HepG2 (cell line): ENCODE measurements around the gene LANCL3. TPM values are rescaled to one million over a fixed set of nuclear protein-coding genes. Genes with fewer than 3 reads are reported as not detected.

Source experiments
- ATAC-seq: fragments of 200-7000 bp; cut with Tn5 transposase; 3 replicates; pipeline ENCODE4 v1.9.1; 2020; ENCODE audit warnings: mild to moderate bottlenecking, moderate library complexity
- BruUV-seq: library from RNA; stranded (reverse); fragments of 400-500 nt; replicated peaks from 2 replicates; lab custom pipeline; 2021; lab: Mats Ljungman, UMichigan
- CTCF ChIA-PET: fragments of 300-600 bp; formaldehyde crosslinking; extraction: SDS; loops from one replicate; lab custom pipeline; 2021; ENCODE audit warnings: low total read pairs, inconsistent platforms, low intra/inter-chr PET ratio; lab: Yijun Ruan, JAX
- POLR2A ChIA-PET: fragments of 350-600 bp; sonication (Branson Sonifier 250); formaldehyde crosslinking; loops from one replicate; lab custom pipeline; 2020; ENCODE audit warnings: antibody characterized with exemption, inconsistent platforms; lab: Yijun Ruan, JAX
- DNase-seq: peaks from one replicate; pipeline ENCODE4 v3.0.0-alpha.2; 2015; ENCODE audit warnings: low spot score
- FAIRE-seq: peaks from 3 replicates; lab custom pipeline; 2011; peaks lifted over from hg19 to GRCh38; lab: Jason Lieb, UNC
- H2AFZ ChIP-seq: one replicate; pipeline ENCODE4 v1.6.1; 2011; ENCODE audit warnings: low read length, inconsistent platforms
- H3K27ac ChIP-seq: fragments of 300-600 bp; 3 replicates; pipeline ENCODE4 v1.8.0; 2011; ENCODE audit warnings: mixed run types, mild to moderate bottlenecking, mixed read lengths, low read length, inconsistent platforms; ENCODE audit not compliant: insufficient read depth; ENCODE audit errors: extremely low read length
- H3K27me3 ChIP-seq, 2 experiments: fragments of 200-600 bp in 1 of 2; 2 replicates in 1 of 2; 3 replicates in 1 of 2; pipeline versions ENCODE4 v1.6.0 to v1.8.0; 2011; ENCODE audit warnings: low read length in 2 of 2, mild to moderate bottlenecking in 2 of 2, moderate library complexity in 2 of 2, inconsistent platforms in 1 of 2; ENCODE audit not compliant: insufficient read depth in 2 of 2, control insufficient read depth in 1 of 2
- H3K36me3 ChIP-seq, 2 experiments: fragments of 200-600 bp in 1 of 2; replicated peaks in 1 of 2; 2 replicates in 1 of 2; 3 replicates in 1 of 2; pipeline versions ENCODE4 v1.5.1 to v1.8.0; 2011; ENCODE audit warnings: low read length in 2 of 2, inconsistent platforms in 1 of 2; ENCODE audit not compliant: insufficient read depth in 2 of 2, control insufficient read depth in 1 of 2
- H3K4me1 ChIP-seq: 2 replicates; pipeline ENCODE4 v1.5.1; 2012; ENCODE audit warnings: low read length, inconsistent platforms; ENCODE audit not compliant: insufficient read depth
- H3K4me2 ChIP-seq: 2 replicates; pipeline ENCODE4 v1.6.0; 2011; ENCODE audit warnings: low read depth, low read length, inconsistent platforms
- H3K4me3 ChIP-seq, 3 experiments: fragments of 200-600 bp in 1 of 3; sonication (generic), shearing (Covaris generic) in 1 of 3; replicated peaks in 1 of 3; 2 replicates each; pipeline ENCODE4 v1.5.1; 2011 to 2016; ENCODE audit warnings: low read length in 3 of 3, inconsistent platforms in 2 of 3, low read depth in 2 of 3, mild to moderate bottlenecking in 2 of 3, control low read depth in 1 of 3, mixed read lengths in 1 of 3; ENCODE audit not compliant: insufficient read depth in 1 of 3
- H3K79me2 ChIP-seq: one replicate; pipeline ENCODE4 v1.6.1; 2011; ENCODE audit warnings: low read length, inconsistent platforms; ENCODE audit not compliant: insufficient read depth
- H3K9ac ChIP-seq: 2 replicates; pipeline ENCODE4 v1.6.0; 2011; ENCODE audit warnings: mild to moderate bottlenecking, low read depth, low read length, inconsistent platforms; ENCODE audit not compliant: insufficient read depth
- H3K9me3 ChIP-seq: 2 replicates; pipeline ENCODE4 v1.5.1; 2012; ENCODE audit warnings: mild to moderate bottlenecking, low read length
- H4K20me1 ChIP-seq: 2 replicates; pipeline ENCODE4 v1.6.0; 2011; ENCODE audit warnings: inconsistent platforms, mild to moderate bottlenecking, low read length, moderate library complexity; ENCODE audit not compliant: insufficient read depth
- JUNB ChIP-seq: sonication (generic); formaldehyde crosslinking; IDR thresholded peaks from 2 replicates; pipeline ENCODE4 v1.8.0; 2022; ENCODE audit warnings: missing genetic modification reagents, mild to moderate bottlenecking, borderline replicate concordance
- KDM3A ChIP-seq: IDR thresholded peaks from 2 replicates; pipeline ENCODE4 v1.6.1; 2018; ENCODE audit warnings: low read depth, missing compliant biosample characterization
- KLF11 ChIP-seq: IDR thresholded peaks from 2 replicates; pipeline ENCODE4 v1.6.1; 2016; ENCODE audit warnings: missing compliant biosample characterization
- MBD4 ChIP-seq: IDR thresholded peaks from 2 replicates; pipeline ENCODE4 v1.6.1; 2012; ENCODE audit warnings: low read length, inconsistent platforms, borderline replicate concordance
- NFYB ChIP-seq: sonication (generic); formaldehyde crosslinking; IDR thresholded peaks from 2 replicates; pipeline ENCODE4 v1.4.0; 2020; ENCODE audit warnings: missing genetic modification reagents
- PHF8 ChIP-seq: sonication (generic); formaldehyde crosslinking; IDR thresholded peaks from 2 replicates; pipeline ENCODE4 v1.5.0; 2020; ENCODE audit warnings: missing genetic modification reagents
- SMYD3 ChIP-seq: sonication (generic); formaldehyde crosslinking; IDR thresholded peaks from 2 replicates; pipeline ENCODE4 v1.8.1; 2023; ENCODE audit warnings: mild to moderate bottlenecking, missing genetic modification reagents
- SOX5 ChIP-seq: IDR thresholded peaks from 2 replicates; pipeline ENCODE4 v1.6.1; 2016; ENCODE audit warnings: borderline replicate concordance
- ZBTB42 ChIP-seq: sonication (generic); formaldehyde crosslinking; IDR thresholded peaks from 2 replicates; pipeline ENCODE4 v1.5.0; 2020; ENCODE audit warnings: mild to moderate bottlenecking, missing genetic modification reagents
- ZNF180 ChIP-seq: sonication (generic); formaldehyde crosslinking; IDR thresholded peaks from 2 replicates; pipeline ENCODE4 v1.4.0; 2020; ENCODE audit warnings: low read depth, missing genetic modification reagents, borderline replicate concordance
- ZNF569 ChIP-seq: sonication (generic); formaldehyde crosslinking; IDR thresholded peaks from 2 replicates; pipeline ENCODE4 v1.5.0; 2020; ENCODE audit warnings: mild to moderate bottlenecking, missing genetic modification reagents, moderate library complexity, borderline replicate concordance
- WGBS: methylation state at CpG from one replicate; pipeline ENCODE4 v1.1.6; 2017; ENCODE audit warnings: low lambda C conversion rate; 5-methylcytosine and 5-hydroxymethylcytosine counted together
- in situ Hi-C: cut with HindIII; loops from 2 replicates; pipeline ENCODE4 v1.10.0; 2017; ENCODE audit warnings: low pct_unique_long_range_greater_than_20kb; ENCODE audit not compliant: extremely low pct_ligation_motif_present
- intact Hi-C: fragments of 100-400 bp; cut with micrococcal nuclease; formaldehyde crosslinking; loops from one replicate; pipeline ENCODE4 v1.10.0; 2022; ENCODE audit not compliant: unreplicated experiment
- polyA plus RNA-seq, 8 experiments: library from polyadenylated mRNA; depleted of rRNA in 3 of 8; stranded (reverse) in 7 of 8; unstranded in 1 of 8; fragments of >200 nt; fragmentation: Illumina TruSeq in 4 of 8; extraction: Trizol in 4 of 8; gene quantifications; 2 replicates each; pipeline versions ENCODE4 v1.2.1 to v1.2.3, GENCODE V29; 2011 to 2016; ENCODE audit warnings: low read depth in 4 of 8, missing spikeins in 1 of 8, mixed read lengths in 1 of 8; ENCODE audit not compliant: insufficient read depth in 1 of 8
- total RNA-seq, 5 experiments: library from RNA; depleted of rRNA; stranded (reverse); fragments of >200 nt; fragmentation: Illumina TruSeq; extraction: Trizol; gene quantifications; 2 replicates each; pipeline ENCODE4 v1.2.3, GENCODE V29; 2016; ENCODE audit warnings: low read depth in 1 of 5
- TF ChIP-seq, protein P1 (sequence below): sonication (generic); formaldehyde crosslinking; IDR thresholded peaks from 2 replicates; pipeline ENCODE4 v1.8.1; 2022; ENCODE audit warnings: mild to moderate bottlenecking, missing genetic modification reagents
- TF ChIP-seq, protein P2 (sequence below): sonication (generic); formaldehyde crosslinking; IDR thresholded peaks from 2 replicates; pipeline ENCODE4 v1.4.0; 2020; ENCODE audit warnings: mild to moderate bottlenecking, missing genetic modification reagents
- TF ChIP-seq, protein P3 (sequence below): IDR thresholded peaks from 2 replicates; pipeline ENCODE4 v1.6.1; 2016; ENCODE audit warnings: mild to moderate bottlenecking

LANCL3 gene
- total and polyA plus RNA-seq, 2 of the 13 experiments (the other 11 are each of a cell fraction or from before 2014, with no cell fraction given): not detected

DNA sequence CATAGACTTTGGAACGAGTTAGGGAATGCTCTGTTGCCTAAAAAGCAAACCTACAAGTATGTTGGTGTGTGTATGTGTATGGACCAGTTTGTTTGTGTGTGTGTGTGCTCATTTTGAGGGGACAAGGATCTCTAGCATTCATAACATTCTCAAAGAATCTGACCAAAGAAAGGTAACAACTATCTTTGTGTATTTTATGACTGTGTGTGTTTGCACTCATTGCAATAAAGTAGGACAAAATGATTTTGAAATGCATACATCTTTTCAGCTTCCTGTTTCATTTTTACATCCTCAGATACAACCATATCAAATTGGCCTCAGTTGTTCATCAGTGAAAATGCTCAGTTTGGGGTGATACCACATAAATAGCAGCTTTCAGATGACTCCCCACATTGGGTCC, 105.8 kb downstream of the LANCL3 start:
- in situ Hi-C loops (no loop called here), intact Hi-C loops (no loop called here)
- no peaks in the 10 kb centered on the region for H3K27me3 ChIP-seq
- H3K27ac ChIP-seq: no peak overlapping the region
- H3K36me3 ChIP-seq: no peaks in the 10 kb centered on the region
- ATAC-seq: no peak
- H3K4me1 ChIP-seq: no peaks in the 10 kb centered on the region
- H4K20me1 ChIP-seq: no peaks in the 10 kb centered on the region
- no peak for FAIRE-seq
- CTCF ChIA-PET: no interaction called here
- TF ChIP-seq ZNF180 (CRISPR knock-in tag) (no peak), ZBTB42 (CRISPR knock-in tag) (no peak), ZNF569 (no peak), MBD4 (no peak), KDM3A (CRISPR knock-in tag) (no peak), KLF11 (no peak), JUNB (CRISPR knock-in tag) (no peak)
- TF ChIP-seq, protein P1, sequence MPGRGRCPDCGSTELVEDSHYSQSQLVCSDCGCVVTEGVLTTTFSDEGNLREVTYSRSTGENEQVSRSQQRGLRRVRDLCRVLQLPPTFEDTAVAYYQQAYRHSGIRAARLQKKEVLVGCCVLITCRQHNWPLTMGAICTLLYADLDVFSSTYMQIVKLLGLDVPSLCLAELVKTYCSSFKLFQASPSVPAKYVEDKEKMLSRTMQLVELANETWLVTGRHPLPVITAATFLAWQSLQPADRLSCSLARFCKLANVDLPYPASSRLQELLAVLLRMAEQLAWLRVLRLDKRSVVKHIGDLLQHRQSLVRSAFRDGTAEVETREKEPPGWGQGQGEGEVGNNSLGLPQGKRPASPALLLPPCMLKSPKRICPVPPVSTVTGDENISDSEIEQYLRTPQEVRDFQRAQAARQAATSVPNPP (CRISPR knock-in tag): no peak
- no peaks in the 10 kb centered on the region for H3K79me2 ChIP-seq
- no TSS peak for BruUV-seq
- H3K4me3 ChIP-seq: no peak overlapping the region
- no peak for DNase-seq
- 0% methylated on average over 1 of the region's 1 CpG for WGBS
- no peak overlapping the region for H3K4me2 ChIP-seq
- H3K9me3 ChIP-seq: no peaks in the 10 kb centered on the region
- POLR2A ChIA-PET: no interaction called here
- no peak overlapping the region for H3K9ac ChIP-seq
- no peak overlapping the region for H2AFZ ChIP-seq

DNA sequence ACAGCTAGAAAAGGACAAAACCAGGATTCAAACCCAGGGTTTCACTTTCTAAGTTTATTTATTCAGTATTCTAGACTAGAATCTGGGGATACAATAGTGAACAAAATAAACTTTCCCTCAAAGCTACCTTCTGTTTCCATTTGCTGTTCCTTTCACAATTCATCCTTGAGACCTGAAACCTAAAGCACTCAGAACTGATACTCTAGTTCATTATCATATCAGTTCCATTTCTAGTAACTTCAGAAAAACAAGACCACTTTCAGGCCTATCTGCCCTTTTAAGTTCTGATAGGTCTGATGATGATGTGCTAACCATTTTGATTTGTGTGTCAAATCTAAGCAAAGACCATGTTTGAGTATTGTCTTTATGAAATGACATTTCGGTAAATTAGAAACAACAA, 106.3 kb downstream of the LANCL3 start:
- no peaks in the 10 kb centered on the region for H4K20me1 ChIP-seq
- H3K4me1 ChIP-seq: no peaks in the 10 kb centered on the region
- H2AFZ ChIP-seq: no peak overlapping the region
- DNase-seq (no peak), ATAC-seq (no peak)
- intact Hi-C loops: no loop called here
- no TSS peak for BruUV-seq
- no peak overlapping the region for H3K9ac ChIP-seq
- H3K27me3 ChIP-seq: no peaks in the 10 kb centered on the region
- no peaks in the 10 kb centered on the region for H3K9me3 ChIP-seq
- ChIA-PET POLR2A (no interaction called here), CTCF (no interaction called here)
- H3K4me3 ChIP-seq: no peak overlapping the region
- no peaks in the 10 kb centered on the region for H3K36me3 ChIP-seq
- H3K4me2 ChIP-seq: no peak overlapping the region
- H3K27ac ChIP-seq: no peak overlapping the region
- TF ChIP-seq, protein P2, sequence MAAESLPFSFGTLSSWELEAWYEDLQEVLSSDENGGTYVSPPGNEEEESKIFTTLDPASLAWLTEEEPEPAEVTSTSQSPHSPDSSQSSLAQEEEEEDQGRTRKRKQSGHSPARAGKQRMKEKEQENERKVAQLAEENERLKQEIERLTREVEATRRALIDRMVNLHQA (CRISPR knock-in tag): no peak
- TF ChIP-seq NFYB (CRISPR knock-in tag): no peak
- TF ChIP-seq SOX5 (CRISPR knock-in tag): no peak
- TF ChIP-seq, protein P3, sequence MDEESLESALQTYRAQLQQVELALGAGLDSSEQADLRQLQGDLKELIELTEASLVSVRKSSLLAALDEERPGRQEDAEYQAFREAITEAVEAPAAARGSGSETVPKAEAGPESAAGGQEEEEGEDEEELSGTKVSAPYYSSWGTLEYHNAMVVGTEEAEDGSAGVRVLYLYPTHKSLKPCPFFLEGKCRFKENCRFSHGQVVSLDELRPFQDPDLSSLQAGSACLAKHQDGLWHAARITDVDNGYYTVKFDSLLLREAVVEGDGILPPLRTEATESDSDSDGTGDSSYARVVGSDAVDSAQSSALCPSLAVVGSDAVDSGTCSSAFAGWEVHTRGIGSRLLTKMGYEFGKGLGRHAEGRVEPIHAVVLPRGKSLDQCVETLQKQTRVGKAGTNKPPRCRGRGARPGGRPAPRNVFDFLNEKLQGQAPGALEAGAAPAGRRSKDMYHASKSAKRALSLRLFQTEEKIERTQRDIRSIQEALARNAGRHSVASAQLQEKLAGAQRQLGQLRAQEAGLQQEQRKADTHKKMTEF: no peak
- TF ChIP-seq PHF8 (CRISPR knock-in tag): no peak
- TF ChIP-seq SMYD3 (CRISPR knock-in tag): no peak
- TF ChIP-seq, all 625 proteins: peak for 0
- in situ Hi-C loops: no loop called here
- FAIRE-seq: no peak
- 0% methylated on average over 1 of the region's 1 CpG for WGBS
- H3K79me2 ChIP-seq: no peaks in the 10 kb centered on the region
